HepG2 (cell line): Measurements from ENCODE around the gene STOML2. TPM values are rescaled to one million over a fixed set of nuclear protein-coding genes. Genes with fewer than 3 reads are reported as not detected.

Experiments used
- AKAP8 ChIP-seq: sonication (generic); formaldehyde crosslinking; IDR thresholded peaks from 2 replicates; pipeline ENCODE4 v1.5.1; 2020; ENCODE audit warnings: mild to moderate bottlenecking, missing genetic modification reagents
- EHMT2 ChIP-seq: fragments of 200-600 bp; sonication (generic); IDR thresholded peaks from 2 replicates; pipeline ENCODE4 v1.7.0; 2017; ENCODE audit warnings: antibody characterized with exemption, low read depth, low read length, borderline replicate concordance
- ETV5 ChIP-seq: IDR thresholded peaks from 2 replicates; pipeline ENCODE4 v1.6.1; 2018; ENCODE audit warnings: missing biosample characterization, missing genetic modification reagents, inconsistent platforms, borderline replicate concordance
- FOXC1 ChIP-seq: sonication (generic); formaldehyde crosslinking; IDR thresholded peaks from 2 replicates; pipeline ENCODE4 v1.8.0; 2022; ENCODE audit warnings: mild to moderate bottlenecking, missing genetic modification reagents, borderline replicate concordance
- FOXM1 ChIP-seq: sonication (generic); formaldehyde crosslinking; IDR thresholded peaks from 2 replicates; pipeline ENCODE4 v1.5.0; 2020; ENCODE audit warnings: missing genetic modification reagents
- HES4 ChIP-seq: sonication (generic); formaldehyde crosslinking; IDR thresholded peaks from 2 replicates; pipeline ENCODE4 v1.9.0; 2021; ENCODE audit warnings: mild to moderate bottlenecking, missing genetic modification reagents, borderline replicate concordance
- KDM2A ChIP-seq: sonication (generic); formaldehyde crosslinking; IDR thresholded peaks from 2 replicates; pipeline ENCODE4 v1.4.0; 2020; ENCODE audit warnings: low read depth, missing genetic modification reagents, borderline replicate concordance
- NFYB ChIP-seq: sonication (generic); formaldehyde crosslinking; IDR thresholded peaks from 2 replicates; pipeline ENCODE4 v1.4.0; 2020; ENCODE audit warnings: missing genetic modification reagents
- POGK ChIP-seq: sonication (generic); formaldehyde crosslinking; conservative IDR thresholded peaks from 2 replicates; pipeline ENCODE4 v1.8.0; 2022; ENCODE audit warnings: mild to moderate bottlenecking, moderate library complexity, missing genetic modification reagents
- POLR2A ChIP-seq, 2 experiments: IDR thresholded peaks; 2 replicates each; pipeline ENCODE4 v1.6.1; 2011; ENCODE audit warnings: low read depth in 2 of 2, low read length in 2 of 2, mild to moderate bottlenecking in 1 of 2, moderate library complexity in 1 of 2; ENCODE audit not compliant: insufficient read depth in 1 of 2
- SKI ChIP-seq: fragments of 450-650 bp; IDR thresholded peaks from one replicate; pipeline ENCODE4 v1.6.1; 2018; ENCODE audit warnings: mild to moderate bottlenecking; ENCODE audit not compliant: partially characterized antibody
- SP2 ChIP-seq: sonication (generic); formaldehyde crosslinking; IDR thresholded peaks from 2 replicates; pipeline ENCODE4 v1.5.1; 2020; ENCODE audit warnings: mild to moderate bottlenecking, missing genetic modification reagents
- TIGD3 ChIP-seq: sonication (generic); formaldehyde crosslinking; IDR thresholded peaks from 2 replicates; pipeline ENCODE4 v1.5.1; 2020; ENCODE audit warnings: mild to moderate bottlenecking, missing genetic modification reagents, borderline replicate concordance
- USF2 ChIP-seq, 2 experiments: sonication (generic) in 1 of 2; formaldehyde crosslinking in 1 of 2; IDR thresholded peaks; 2 replicates each; pipeline versions ENCODE4 v1.5.1 to v1.6.1; 2011 to 2020; ENCODE audit warnings: borderline replicate concordance in 1 of 2, low read depth in 1 of 2, low read length in 1 of 2, mild to moderate bottlenecking in 1 of 2, missing genetic modification reagents in 1 of 2, moderate library complexity in 1 of 2
- ZC3H4 ChIP-seq: sonication (generic); formaldehyde crosslinking; IDR thresholded peaks from 2 replicates; pipeline ENCODE4 v1.4.0; 2020; ENCODE audit warnings: missing genetic modification reagents, borderline replicate concordance
- ZMYM3 ChIP-seq: sonication (generic); formaldehyde crosslinking; IDR thresholded peaks from 2 replicates; pipeline ENCODE4 v1.5.1; 2020; ENCODE audit warnings: mild to moderate bottlenecking, missing genetic modification reagents
- ZNF253 ChIP-seq: sonication (generic); formaldehyde crosslinking; IDR thresholded peaks from 2 replicates; pipeline ENCODE4 v1.8.0; 2022; ENCODE audit warnings: mild to moderate bottlenecking, missing genetic modification reagents, borderline replicate concordance
- ZNF329 ChIP-seq: sonication (generic); formaldehyde crosslinking; IDR thresholded peaks from 2 replicates; pipeline ENCODE4 v1.9.0; 2021; ENCODE audit warnings: low read depth, mild to moderate bottlenecking, missing genetic modification reagents
- ZNF598 ChIP-seq: sonication (generic); formaldehyde crosslinking; IDR thresholded peaks from 2 replicates; pipeline ENCODE4 v1.5.1; 2020; ENCODE audit warnings: mild to moderate bottlenecking, missing genetic modification reagents, borderline replicate concordance
- ZNF766 ChIP-seq: sonication (generic); formaldehyde crosslinking; IDR thresholded peaks from 2 replicates; pipeline ENCODE4 v1.5.0; 2020; ENCODE audit warnings: missing genetic modification reagents, borderline replicate concordance
- ZNF784 ChIP-seq: sonication (generic); formaldehyde crosslinking; IDR thresholded peaks from 2 replicates; pipeline ENCODE4 v1.5.1; 2020; ENCODE audit warnings: missing genetic modification reagents, mild to moderate bottlenecking, borderline replicate concordance
- polyA plus RNA-seq, 8 experiments: library from polyadenylated mRNA; depleted of rRNA in 3 of 8; stranded (reverse) in 7 of 8; unstranded in 1 of 8; fragments of >200 nt; fragmentation: Illumina TruSeq in 4 of 8; extraction: Trizol in 4 of 8; gene quantifications; 2 replicates each; pipeline versions ENCODE4 v1.2.1 to v1.2.3, GENCODE V29; 2011 to 2016; ENCODE audit warnings: low read depth in 4 of 8, missing spikeins in 1 of 8, mixed read lengths in 1 of 8; ENCODE audit not compliant: insufficient read depth in 1 of 8
- total RNA-seq, 5 experiments: library from RNA; depleted of rRNA; stranded (reverse); fragments of >200 nt; fragmentation: Illumina TruSeq; extraction: Trizol; gene quantifications; 2 replicates each; pipeline ENCODE4 v1.2.3, GENCODE V29; 2016; ENCODE audit warnings: low read depth in 1 of 5

STOML2 gene
- total and polyA plus RNA-seq, 2 of the 13 experiments (the other 11 are each of a cell fraction or from before 2014, with no cell fraction given) = 245 to 250 TPM

GRCh38 chr9:35096035-35096849 is 6.7 kb downstream of the STOML2 start, which contains the start of gene PIGO (continued):
- no peak for TF ChIP-seq AKAP8 (CRISPR knock-in tag)
- no peak for TF ChIP-seq USF2 (IDR thresholded peaks at IDR 0.05; ENCODE audit: low read depth, low read length)
- peak; percentile 17; the same call in 1 of the 2 replicates for TF ChIP-seq USF2 (CRISPR knock-in tag; IDR thresholded peaks at IDR 0.05; ENCODE audit: borderline replicate concordance)
- peak; percentile 60 for TF ChIP-seq POGK (CRISPR knock-in tag)
- peak; percentile 95 to 96 for TF ChIP-seq POLR2A (IDR thresholded peaks at IDR 0.05; ENCODE audit: insufficient read depth in 1 of 2, low read depth in 2 of 2, low read length in 2 of 2)
- no peak for TF ChIP-seq ZNF766
- TF ChIP-seq FOXM1 (CRISPR knock-in tag) = no peak
- peak; percentile 85; the same call in 1 of the 2 replicates for TF ChIP-seq ZC3H4
- no peak for TF ChIP-seq ZNF253 (CRISPR knock-in tag)
- TF ChIP-seq EHMT2 = no peak
- peak; percentile 91; the same call in 1 of the 2 replicates for TF ChIP-seq ZNF598
- peak; percentile 88 for TF ChIP-seq KDM2A (CRISPR knock-in tag)
- TF ChIP-seq ETV5 (CRISPR knock-in tag) = peak; percentile 90
- no peak; the same call in 1 of the 2 replicates for TF ChIP-seq TIGD3
- TF ChIP-seq SP2 (CRISPR knock-in tag) = peak; percentile 40; the same call in 1 of the 2 replicates
- no peak; the same call in 1 of the 2 replicates for TF ChIP-seq NFYB
- TF ChIP-seq SKI = peak; percentile 83
- TF ChIP-seq ZMYM3 (CRISPR knock-in tag) = no peak
- TF ChIP-seq ZNF784 (CRISPR knock-in tag) = peak; percentile 77; the same call in 1 of the 2 replicates
- TF ChIP-seq HES4 (CRISPR knock-in tag) = peak; percentile 59; the same call in 1 of the 2 replicates
- TF ChIP-seq ZNF329 (CRISPR knock-in tag) = 0 out of 2 replicates have a peak, but pooled peaks have one; percentile 54
- peak; percentile 94; the same call in 1 of the 2 replicates for TF ChIP-seq FOXC1 (CRISPR knock-in tag)
